CD4-positive, alpha-beta T cell treated with Interleukin-15 for 1 hour (primary cell): ENCODE results near the gene FTH1.
"Not testable (repeated sequence)": the region's sequence is repeated elsewhere in the genome, so short reads cannot be mapped to it uniquely, and the experiment has no call there.

Source experiments
- DNase-seq: peaks from one replicate; pipeline ENCODE4 v3.0.0-alpha.2; 2020

Gene FTH1

GRCh38 chr11:61967116-61967923, at the start of gene FTH1:
TSS of gene FTH1 (minus strand) at chr11:61967634. CDS start at chr11:61967425, 209 bp downstream.
- DNase-seq, result peak; percentile 94

DNA sequence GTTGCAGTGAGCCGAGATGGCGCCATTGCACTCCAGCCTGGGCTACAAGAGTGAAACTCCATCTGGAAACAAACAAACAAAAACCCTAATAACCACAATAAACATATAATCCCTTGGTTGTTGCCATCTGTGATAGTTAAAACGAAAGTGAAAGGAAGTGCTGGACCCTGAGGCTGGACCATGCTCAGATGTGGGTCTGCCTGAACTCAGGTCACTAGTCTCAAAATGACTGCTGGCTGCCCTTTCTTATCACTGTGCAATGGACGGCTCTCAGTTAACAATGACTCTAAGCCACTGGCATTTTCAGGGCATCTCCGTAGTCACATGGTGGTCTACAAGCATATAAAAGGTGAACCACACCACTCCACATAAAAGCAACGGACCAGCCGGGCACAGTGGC, 48.2 kb upstream of the FTH1 start:
- no peak for DNase-seq

DNA sequence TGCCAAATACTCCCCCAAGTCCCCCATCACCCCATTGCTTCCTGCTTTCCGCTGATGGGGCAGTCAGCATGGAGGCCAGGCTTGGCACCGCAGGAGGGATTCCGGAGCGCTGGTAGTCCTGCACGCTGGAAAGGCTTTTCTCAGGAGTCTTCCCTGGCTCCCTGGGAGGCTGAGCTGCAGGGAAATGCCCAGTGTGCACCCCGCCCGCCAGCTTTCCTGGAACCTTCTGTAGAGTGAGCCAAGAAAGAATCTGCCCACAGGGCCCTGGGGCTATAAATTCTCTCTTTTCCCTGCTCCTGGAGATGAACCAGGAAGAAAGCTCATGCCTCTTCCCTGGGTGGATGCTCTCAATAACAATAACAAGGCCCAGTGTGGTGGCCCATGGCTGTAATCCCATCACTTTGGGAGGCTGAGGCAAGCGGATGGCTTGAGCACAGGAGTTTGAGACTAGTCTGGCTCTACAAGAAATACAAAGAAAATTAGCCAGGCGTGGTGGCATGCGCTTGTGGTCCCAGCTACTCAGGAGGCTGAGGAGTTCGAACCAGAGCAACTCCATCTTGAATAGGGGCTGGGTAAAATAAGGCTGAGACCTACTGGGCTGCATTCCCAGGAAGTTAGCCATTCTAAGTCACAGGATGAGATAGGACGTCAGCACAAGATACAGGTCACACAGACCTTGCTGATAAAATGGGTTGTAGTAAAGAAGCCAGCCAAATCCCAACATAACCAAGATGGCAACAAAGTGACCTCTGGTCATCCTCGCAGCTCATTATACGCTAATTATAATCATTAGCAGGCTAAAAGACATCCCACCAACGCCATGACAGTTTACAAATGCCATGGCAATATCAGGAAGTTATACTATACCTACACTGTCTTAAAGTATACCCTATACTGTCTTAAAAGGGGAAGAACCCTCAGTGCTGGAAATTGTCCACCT, 46.4 kb upstream of the FTH1 start:
- DNase-seq, result no peak

- DNase-seq, result no peak
Observed at GRCh38 chr11:62012832-62013461, 45.5 kb upstream of the FTH1 start.

DNA sequence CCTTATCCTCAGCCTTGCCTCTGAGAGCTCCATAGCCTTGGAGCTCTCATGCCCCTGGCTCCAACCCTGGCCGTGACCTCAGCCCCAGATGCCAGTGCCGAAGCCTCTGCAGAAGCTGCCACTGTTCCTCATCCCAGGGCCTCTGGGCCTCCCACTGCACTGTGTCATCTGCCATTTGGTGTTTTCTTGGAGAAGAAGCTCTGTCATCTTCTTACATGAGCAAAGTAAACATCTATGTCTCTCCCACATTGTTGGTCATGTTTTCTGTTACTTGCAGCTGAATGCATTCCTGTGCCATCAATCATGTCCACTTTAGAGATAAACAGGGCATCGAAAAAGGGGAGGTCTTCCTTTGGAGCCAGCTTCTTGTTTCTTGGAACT, 45.0 kb upstream of the FTH1 start:
- no peak for DNase-seq

DNA sequence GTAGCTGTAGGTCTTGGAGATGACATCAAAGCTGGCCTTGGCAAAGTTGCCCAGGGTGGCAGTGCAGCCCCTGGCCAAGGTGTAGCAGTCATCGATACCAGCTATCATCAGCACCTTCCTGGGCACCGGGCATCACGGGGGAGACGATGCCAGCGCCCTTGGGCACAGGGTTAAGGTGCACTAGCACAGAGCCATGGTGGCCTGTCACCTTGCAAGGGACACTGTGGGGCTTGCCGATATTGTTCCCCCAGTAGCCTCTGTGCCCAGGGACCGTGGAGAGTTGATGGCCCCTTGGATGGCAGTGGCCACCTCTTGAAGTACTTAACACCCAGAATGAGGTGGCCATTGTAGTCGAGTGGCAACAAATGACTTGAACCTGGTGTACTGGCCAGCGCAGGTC, 44.4 kb upstream of the FTH1 start:
- DNase-seq, result no peak

GRCh38 chr11:62010935-62011528, 43.6 kb upstream of the FTH1 start:
- no peak for DNase-seq

- DNase-seq, result no peak
Observed at GRCh38 chr11:62008193-62008592, 40.8 kb upstream of the FTH1 start.

- peak; percentile 71 for DNase-seq
Observed at GRCh38 chr11:62004473-62004872, 37.0 kb upstream of the FTH1 start.

GRCh38 chr11:62002283-62002682, 34.8 kb upstream of the FTH1 start:
- not testable (repeated sequence) for DNase-seq

DNA sequence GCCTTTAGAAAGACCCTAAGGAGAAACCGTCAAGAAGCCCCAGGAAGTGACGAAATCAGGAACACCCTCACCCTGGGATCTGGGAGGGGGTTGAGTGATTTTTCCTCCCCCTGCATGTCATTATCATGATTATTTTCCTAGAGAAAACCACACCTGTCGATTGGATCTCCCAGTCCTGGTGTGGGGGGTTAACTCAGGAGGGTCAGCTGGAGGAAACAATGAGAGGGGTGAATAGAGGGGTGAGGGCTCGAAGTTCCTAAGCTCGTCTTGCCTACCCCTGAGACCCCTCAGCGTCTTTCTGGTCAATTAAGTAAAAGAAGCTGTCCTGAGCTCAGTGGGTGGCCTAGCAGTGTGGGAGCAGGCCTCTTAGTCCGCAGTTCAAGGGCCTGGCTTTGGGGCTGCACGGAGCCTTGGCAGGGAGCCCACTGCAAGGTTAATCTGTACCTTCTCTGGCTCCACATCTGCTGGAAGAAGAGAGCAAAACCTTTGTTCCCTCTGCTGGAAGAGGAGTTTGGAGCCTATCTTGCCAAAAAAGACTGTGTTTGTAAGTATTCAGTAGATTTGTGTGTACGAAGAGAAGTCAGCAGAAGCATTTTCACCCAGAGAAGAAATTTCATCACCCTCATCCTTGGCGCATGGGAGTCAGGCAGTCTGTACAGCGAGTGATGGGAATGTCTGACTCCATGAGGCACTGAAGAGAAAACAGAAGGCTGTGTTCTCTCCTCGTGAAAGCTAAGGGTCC, 34.2 kb upstream of the FTH1 start:
- no peak for DNase-seq

- no peak for DNase-seq
Observed at GRCh38 chr11:62000539-62001446, 33.4 kb upstream of the FTH1 start.

DNA sequence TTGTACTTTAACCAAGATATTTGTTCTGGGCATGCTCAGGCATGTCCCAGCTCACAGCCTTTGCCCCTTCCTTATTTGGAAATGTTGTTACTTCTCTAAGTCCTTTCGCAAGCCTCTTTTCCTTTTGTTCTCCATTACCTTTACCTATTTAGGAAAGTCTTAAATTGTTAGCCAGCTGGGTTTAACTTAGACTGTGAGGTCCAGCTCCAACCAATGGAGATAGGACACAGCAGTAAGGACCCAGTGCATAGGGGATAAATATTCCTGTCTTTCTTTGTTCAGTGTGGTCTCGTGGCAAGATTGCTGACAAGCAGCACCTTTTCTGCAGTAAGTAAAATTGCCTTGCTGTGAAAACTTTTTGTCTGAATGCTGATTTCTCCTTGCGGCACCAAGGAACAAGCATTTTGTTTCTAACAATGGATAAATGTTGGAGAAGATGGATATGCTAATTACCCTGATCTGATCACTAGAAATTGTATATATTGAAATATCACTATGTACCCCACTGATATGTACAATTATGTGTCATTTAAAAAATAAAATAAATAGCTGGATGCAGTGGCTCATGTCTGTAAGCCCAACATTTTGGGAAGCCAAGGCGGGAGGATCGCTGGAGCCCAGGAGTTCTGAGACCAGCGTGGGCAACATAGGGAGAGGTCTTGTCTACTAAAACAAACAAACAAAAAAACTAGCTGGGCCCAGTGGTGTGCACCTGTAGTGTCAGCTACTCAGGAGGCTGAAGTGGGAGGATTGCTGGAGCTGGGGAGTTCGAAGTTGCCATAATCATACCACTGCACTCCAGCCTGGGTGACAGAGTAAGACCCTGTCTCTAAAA, 31.9 kb upstream of the FTH1 start:
- DNase-seq, result no peak

GRCh38 chr11:61996933-61997332, 29.5 kb upstream of the FTH1 start:
- no peak for DNase-seq

- no peak for DNase-seq
Observed at GRCh38 chr11:61994981-61995380, 27.5 kb upstream of the FTH1 start.

GRCh38 chr11:61985869-61986268, 18.4 kb upstream of the FTH1 start:
- no peak for DNase-seq

DNA sequence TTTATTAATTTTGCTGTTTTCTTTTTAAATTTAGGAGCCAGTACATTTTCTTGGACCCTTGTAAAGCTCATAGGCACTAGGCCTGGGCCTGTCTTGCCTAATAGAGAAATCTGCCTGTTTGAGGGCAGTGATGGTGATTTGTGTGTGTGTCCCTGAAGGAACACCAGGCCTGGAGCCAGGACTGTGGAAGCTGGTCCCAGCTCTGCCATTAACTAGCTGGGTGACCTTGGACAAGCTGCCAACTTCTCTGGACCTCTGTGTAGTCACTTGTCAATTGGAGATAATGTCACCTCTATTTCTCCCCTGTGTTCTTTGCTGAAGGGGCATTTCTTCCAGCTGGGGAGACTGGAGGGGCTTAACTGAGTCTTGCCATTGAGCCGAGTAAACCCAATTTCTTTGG, 16.0 kb upstream of the FTH1 start:
- DNase-seq, result no peak

DNA sequence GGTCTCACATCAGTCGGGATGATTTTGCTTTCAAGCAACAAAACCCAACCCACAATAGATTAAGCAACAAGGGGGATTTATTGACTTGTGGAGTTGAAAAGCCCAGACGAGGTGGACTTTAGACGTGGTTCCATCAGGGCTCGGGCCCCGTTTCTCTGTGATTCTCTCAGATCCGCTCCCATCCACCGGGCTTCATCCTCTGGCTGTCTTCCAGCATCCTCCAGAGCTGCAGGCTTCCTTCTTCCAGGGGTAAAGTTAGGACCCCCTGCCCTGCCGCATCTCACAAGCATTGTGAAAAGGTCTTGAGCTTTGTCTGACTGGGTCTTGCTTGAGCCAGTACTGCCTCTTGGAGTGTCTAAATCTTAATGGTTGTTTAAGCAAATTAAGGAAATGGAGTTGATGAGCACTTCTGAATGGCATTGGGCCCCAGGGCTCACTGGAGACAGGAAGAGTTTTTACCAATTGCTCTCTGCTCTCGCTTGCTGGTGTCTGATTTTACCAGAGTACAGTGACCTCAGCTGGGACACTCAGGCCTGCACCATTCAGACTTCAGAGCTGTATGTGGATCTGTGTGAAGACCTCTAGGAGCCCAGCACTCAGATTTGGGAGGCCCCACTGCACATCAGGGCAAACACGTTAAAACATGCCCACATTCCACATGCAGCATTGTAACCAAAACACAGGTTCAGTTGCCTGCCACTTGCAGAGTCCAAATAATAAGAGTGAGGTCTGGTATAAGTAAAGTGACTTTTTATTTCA, 13.5 kb upstream of the FTH1 start:
- no peak for DNase-seq
